K562 (cell line): ENCODE results near the gene IZUMO4. TPM values are rescaled to one million over a fixed set of nuclear protein-coding genes. Genes with fewer than 3 reads are reported as not detected.

Source experiments
- ATAC-seq: fragments of 200-7000 bp; cut with Tn5 transposase; 3 replicates; pipeline ENCODE4 v1.9.1; 2020; ENCODE audit warnings: moderate library complexity
- BruUV-seq: library from RNA; stranded (reverse); fragments of 400-500 nt; replicated peaks from 2 replicates; lab custom pipeline; 2021; lab: Mats Ljungman, UMichigan
- CTCF ChIA-PET: fragments of 300-600 bp; formaldehyde crosslinking; extraction: SDS; loops from one replicate; lab custom pipeline; 2021; ENCODE audit warnings: low intra/inter-chr PET ratio; lab: Yijun Ruan, JAX
- POLR2A ChIA-PET: fragments of 300-600, 350-650 bp; sonication (Branson Sonifier 250); formaldehyde crosslinking; extraction: SDS; loops from one replicate; lab custom pipeline; 2021; ENCODE audit warnings: antibody characterized with exemption, inconsistent platforms; lab: Yijun Ruan, JAX
- DNase-seq, 4 experiments: peaks; one replicate each; pipeline versions ENCODE4 v3.0.0 to v3.0.0-alpha.2; 2011 to 2018; ENCODE audit warnings: low spot score in 3 of 4, mixed read lengths in 3 of 4; ENCODE audit errors: extremely low read depth in 1 of 4
- FAIRE-seq: peaks from 2 replicates; lab custom pipeline; 2011; peaks lifted over from hg19 to GRCh38; lab: Jason Lieb, UNC
- H2AFZ ChIP-seq: 2 replicates; pipeline ENCODE4 v1.6.0; 2011; ENCODE audit warnings: low read depth, low read length, control low read depth, inconsistent platforms
- H3K27ac ChIP-seq: fragments of 200-600 bp; 3 replicates; pipeline ENCODE4 v1.8.0; 2011; ENCODE audit warnings: low read depth, mild to moderate bottlenecking, control low read depth, inconsistent platforms, low read length, moderate library complexity, mixed read lengths; ENCODE audit errors: extremely low read depth
- H3K27me3 ChIP-seq, 2 experiments: fragments of 300-600 bp in 1 of 2; 2 replicates in 1 of 2; 3 replicates in 1 of 2; pipeline versions ENCODE4 v1.6.0 to v1.8.0; 2011; ENCODE audit warnings: inconsistent platforms in 2 of 2, low read length in 2 of 2, mild to moderate bottlenecking in 1 of 2, mixed read lengths in 1 of 2, moderate library complexity in 1 of 2; ENCODE audit not compliant: control insufficient read depth in 2 of 2, insufficient read depth in 2 of 2
- H3K36me3 ChIP-seq: fragments of 300-600 bp; 3 replicates; pipeline ENCODE4 v1.8.0; 2011; ENCODE audit warnings: mild to moderate bottlenecking, low read length, inconsistent platforms; ENCODE audit not compliant: control insufficient read depth, insufficient read depth
- H3K4me1 ChIP-seq, 2 experiments: fragments of 200-600 bp in 1 of 2; replicated peaks in 1 of 2; 2 replicates in 1 of 2; 3 replicates in 1 of 2; pipeline versions ENCODE4 v1.5.1 to v1.8.0; 2011; ENCODE audit warnings: inconsistent platforms in 2 of 2, low read length in 2 of 2, mild to moderate bottlenecking in 1 of 2, mixed read lengths in 1 of 2, moderate library complexity in 1 of 2; ENCODE audit not compliant: control insufficient read depth in 2 of 2, insufficient read depth in 2 of 2
- H3K4me2 ChIP-seq: 2 replicates; pipeline ENCODE4 v1.6.1; 2011; ENCODE audit warnings: low read length, control low read depth, inconsistent platforms, mixed read lengths; ENCODE audit not compliant: insufficient read depth
- H3K4me3 ChIP-seq: fragments of 200-600 bp; sonication (generic), shearing (Covaris generic); 2 replicates; pipeline ENCODE4 v1.5.1; 2016; ENCODE audit warnings: control low read depth, inconsistent platforms
- H3K79me2 ChIP-seq: fragments of 200-600 bp; 3 replicates; pipeline ENCODE4 v1.8.0; 2011; ENCODE audit warnings: low read length, inconsistent platforms; ENCODE audit not compliant: control insufficient read depth, insufficient read depth
- H3K9ac ChIP-seq, 2 experiments: 2 replicates each; pipeline versions ENCODE4 v1.6.0 to v1.6.1; 2011; ENCODE audit warnings: low read depth in 2 of 2, low read length in 2 of 2, control low read depth in 1 of 2, inconsistent platforms in 1 of 2, mild to moderate bottlenecking in 1 of 2, mixed read lengths in 1 of 2; ENCODE audit not compliant: insufficient read depth in 1 of 2
- H3K9me1 ChIP-seq: one replicate; pipeline ENCODE4 v1.6.0; 2011; ENCODE audit warnings: inconsistent platforms, mild to moderate bottlenecking, low read length, moderate library complexity; ENCODE audit not compliant: control insufficient read depth, insufficient read depth
- H3K9me3 ChIP-seq: replicated peaks from 2 replicates; pipeline ENCODE4 v1.5.1; 2011; ENCODE audit warnings: low read depth, low read length, inconsistent platforms; ENCODE audit not compliant: control insufficient read depth, insufficient read depth
- H4K20me1 ChIP-seq: replicated peaks from 2 replicates; pipeline ENCODE4 v1.6.1; 2011; ENCODE audit warnings: low read length, inconsistent platforms, mixed read lengths; ENCODE audit not compliant: control insufficient read depth, insufficient read depth
- EHMT2 ChIP-seq: fragments of 450-650 bp; IDR thresholded peaks from 2 replicates; pipeline ENCODE4 v1.6.1; 2018; ENCODE audit warnings: antibody characterized with exemption
- ETV6 ChIP-seq, 3 experiments: fragments of 150-350 bp in 1 of 3; sonication (generic) in 1 of 3; formaldehyde crosslinking in 1 of 3; IDR thresholded peaks; 2 replicates each; pipeline versions ENCODE4 v1.6.1 to v1.8.0; 2014 to 2022; ENCODE audit warnings: borderline replicate concordance in 2 of 3, low read depth in 2 of 3, antibody characterized with exemption in 1 of 3, low read length in 1 of 3, mild to moderate bottlenecking in 1 of 3, missing genetic modification reagents in 1 of 3
- HCFC1 ChIP-seq: IDR thresholded peaks from 2 replicates; pipeline ENCODE4 v1.6.1; 2012; ENCODE audit warnings: low read depth, low read length, improper control_type of control experiment
- NELFE ChIP-seq: IDR thresholded peaks from 2 replicates; pipeline ENCODE4 v1.6.1; 2011; ENCODE audit warnings: mild to moderate bottlenecking; ENCODE audit not compliant: insufficient read depth, insufficient read length
- NFE2 ChIP-seq: IDR thresholded peaks from 2 replicates; pipeline ENCODE4 v1.6.1; 2014; ENCODE audit warnings: antibody characterized with exemption, low read depth
- PTTG1 ChIP-seq: fragments of 450-650 bp; IDR thresholded peaks from 2 replicates; pipeline ENCODE4 v1.6.1; 2016; ENCODE audit warnings: low read depth, mild to moderate bottlenecking, missing genetic modification characterization, missing compliant biosample characterization
- RNF2 ChIP-seq: sonication (generic); IDR thresholded peaks from 2 replicates; pipeline ENCODE4 v1.6.1; 2016
- YY1 ChIP-seq, 3 experiments: IDR thresholded peaks; 2 replicates each; pipeline ENCODE4 v1.6.1; 2011; ENCODE audit warnings: low read length in 2 of 3, mild to moderate bottlenecking in 2 of 3, moderate library complexity in 2 of 3, borderline replicate concordance in 1 of 3, control low read depth in 1 of 3, low read depth in 1 of 3; ENCODE audit not compliant: insufficient read depth in 3 of 3, insufficient replicate concordance in 2 of 3, control insufficient read depth in 1 of 3, insufficient read length in 1 of 3; ENCODE audit errors: extremely low read depth in 1 of 3
- ZKSCAN8 ChIP-seq: fragments of 200-800 bp; sonication (Bioruptor generic); IDR thresholded peaks from 2 replicates; pipeline ENCODE4 v1.6.1; 2016; ENCODE audit warnings: missing genetic modification characterization, missing compliant biosample characterization
- ZNF586 ChIP-seq: fragments of 450-650 bp; formaldehyde crosslinking; conservative IDR thresholded peaks from 2 replicates; pipeline ENCODE4 v1.4.0; 2020; ENCODE audit warnings: mild to moderate bottlenecking, moderate library complexity
- ZNF589 ChIP-seq: fragments of 200-800 bp; sonication (Bioruptor generic); IDR thresholded peaks from 2 replicates; pipeline ENCODE4 v1.6.1; 2016; ENCODE audit warnings: low read depth, missing genetic modification characterization, missing compliant biosample characterization
- ZNF79 ChIP-seq: fragments of 250-450 bp; sonication (Bioruptor Pico); IDR thresholded peaks from 2 replicates; pipeline ENCODE4 v1.4.0; 2020; ENCODE audit warnings: low read depth, mild to moderate bottlenecking, moderate library complexity
- WGBS: fragments of 100-300 bp; shearing (Covaris generic); methylation state at CpG from one replicate; pipeline ENCODE4 v1.1.6; 2016; ENCODE audit warnings: low coverage, mixed read lengths; ENCODE audit not compliant: insufficient coverage; ENCODE audit errors: missing lambda C conversion rate; 5-methylcytosine and 5-hydroxymethylcytosine counted together
- in situ Hi-C: fragments of 300-500 bp; cut with MboI; formaldehyde crosslinking; loops from 4 replicates; pipeline ENCODE4 v1.15.0; 2018; ENCODE audit warnings: inconsistent platforms, mixed read lengths
- intact Hi-C: fragments of 100-400 bp; cut with micrococcal nuclease; formaldehyde crosslinking; loops from 2 replicates; pipeline ENCODE4 v1.14.2; 2022
- polyA plus RNA-seq, 8 experiments: library from polyadenylated mRNA; depleted of rRNA in 4 of 8; stranded (reverse) in 5 of 8; unstranded in 3 of 8; fragments of >200 nt; fragmentation: Nextera tagmentation in 2 of 8; fragmentation: Illumina TruSeq in 1 of 8; extraction: Ambion mirVana in 2 of 8; extraction: Trizol in 1 of 8; gene quantifications; 2 replicates each; pipeline versions ENCODE4 v1.2.1 to v1.2.3, GENCODE V29; 2011 to 2014; ENCODE audit warnings: inconsistent platforms in 1 of 8, missing spikeins in 1 of 8
- total RNA-seq, 7 experiments: library from RNA; depleted of rRNA in 6 of 7; stranded (reverse); fragments of >200 nt in 6 of 7; fragmentation: Illumina TruSeq in 2 of 7; extraction: Trizol in 2 of 7; gene quantifications; 2 replicates each; pipeline versions ENCODE4 v1.2.1 to v1.2.3, GENCODE V29; 2011 to 2021; ENCODE audit warnings: low replicate concordance in 1 of 7
- TF ChIP-seq, protein P1 (sequence below): fragments of 250-450 bp; sonication (Bioruptor Pico); IDR thresholded peaks from 2 replicates; pipeline ENCODE4 v1.4.0; 2020; ENCODE audit warnings: borderline replicate concordance
- TF ChIP-seq, protein P2 (sequence below): sonication (generic); formaldehyde crosslinking; IDR thresholded peaks from 2 replicates; pipeline ENCODE4 v1.8.0; 2022; ENCODE audit warnings: mild to moderate bottlenecking, missing genetic modification reagents

Gene IZUMO4
- total and polyA plus RNA-seq, 9 of the 15 experiments (the other 6 are each of a cell fraction or from before 2014, with no cell fraction given) = 0.07 to 3.9 (median 1.2) TPM

DNA sequence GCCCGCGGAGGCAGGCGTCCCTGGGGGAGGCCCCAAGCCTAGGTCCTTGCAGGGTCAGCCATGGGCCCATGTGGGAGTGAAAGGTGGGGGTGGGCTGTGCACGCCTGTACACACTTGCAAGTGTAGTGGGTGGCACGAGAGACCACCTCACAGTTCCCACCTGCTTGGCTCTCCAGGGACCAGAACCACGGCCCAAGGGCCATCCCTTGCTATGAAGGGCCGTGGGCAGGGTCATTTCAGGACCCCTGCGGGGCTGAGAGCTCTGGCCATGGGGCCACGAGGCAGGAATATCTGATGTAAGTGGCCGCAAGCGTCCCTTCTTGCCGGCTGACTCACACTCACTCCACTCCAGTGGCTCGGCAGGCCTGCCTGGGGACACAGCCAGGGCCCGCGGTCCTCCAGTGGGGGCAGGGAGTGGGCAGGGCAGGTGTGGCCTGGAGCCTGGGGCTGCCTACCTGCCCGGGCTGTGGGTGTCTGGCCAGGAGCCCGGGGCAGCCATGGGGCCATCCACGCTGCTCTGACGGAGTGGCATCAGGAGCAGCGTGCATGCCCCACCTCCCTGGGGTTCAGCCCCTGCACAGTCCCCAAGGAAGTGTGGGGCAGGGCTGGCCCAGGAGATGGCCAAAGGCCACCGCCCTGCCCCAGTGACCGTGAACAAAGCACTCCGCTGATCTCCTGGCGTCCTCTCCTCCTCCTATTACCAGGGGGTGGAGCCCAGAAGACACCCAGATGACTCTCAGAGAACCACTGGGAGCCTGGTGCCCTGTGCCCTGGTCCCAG, 37.1 kb upstream of the IZUMO4 start:
- Histone ChIP-seq H3K4me3 (peak overlapping the region; percentile 76), H3K9ac (peak overlapping the region; percentile 97 to 98), H3K4me1 (peaks cover 54 to 88% of the 10 kb centered on the region in 2 experiments), H3K79me2 (peaks cover 13% of the 10 kb centered on the region), H3K9me3 (no peaks in the 10 kb centered on the region), H3K4me2 (peak overlapping the region; percentile 95), H3K27ac (peak overlapping the region; percentile 100), H2AFZ (peak overlapping the region; percentile 86), H3K9me1 (no peaks in the 10 kb centered on the region), H4K20me1 (no peaks in the 10 kb centered on the region), H3K27me3 (no peaks in the 10 kb centered on the region), H3K36me3 (no peaks in the 10 kb centered on the region)
- intact Hi-C loops (loop anchor here (5.0 kb wide), 1 partner anchor 132 kb away; no protein-coding TSS in a partner anchor), in situ Hi-C loops (no loop called here)
- WGBS = 3% methylated on average over 24 of the region's 24 CpGs
- TSS peak; percentile 36 for BruUV-seq
- POLR2A ChIA-PET = interaction anchor here (0.6 to 6.8 kb wide), 15 partner anchors 8 to 204 kb away, joined by 3 to 72 read pairs (median 4); partner anchors contain the start of gene MKNK2
- ATAC-seq = peak; percentile 73
- CTCF ChIA-PET = no interaction called here
- peak; percentile 91 for FAIRE-seq
- DNase-seq = peak in 2 of 4 experiments; percentile 65 to 89
- peak; percentile 45; the same call in 1 of the 2 replicates for TF ChIP-seq ZNF79 (CRISPR knock-in tag)
- TF ChIP-seq, protein P1, sequence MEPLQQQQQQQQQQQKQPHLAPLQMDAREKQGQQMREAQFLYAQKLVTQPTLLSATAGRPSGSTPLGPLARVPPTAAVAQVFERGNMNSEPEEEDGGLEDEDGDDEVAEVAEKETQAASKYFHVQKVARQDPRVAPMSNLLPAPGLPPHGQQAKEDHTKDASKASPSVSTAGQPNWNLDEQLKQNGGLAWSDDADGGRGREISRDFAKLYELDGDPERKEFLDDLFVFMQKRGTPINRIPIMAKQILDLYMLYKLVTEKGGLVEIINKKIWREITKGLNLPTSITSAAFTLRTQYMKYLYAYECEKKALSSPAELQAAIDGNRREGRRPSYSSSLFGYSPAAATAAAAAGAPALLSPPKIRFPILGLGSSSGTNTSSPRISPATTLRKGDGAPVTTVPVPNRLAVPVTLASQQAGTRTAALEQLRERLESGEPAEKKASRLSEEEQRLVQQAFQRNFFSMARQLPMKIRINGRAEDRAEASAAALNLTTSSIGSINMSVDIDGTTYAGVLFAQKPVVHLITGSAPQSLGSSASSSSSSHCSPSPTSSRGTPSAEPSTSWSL = no peak
- no peak for TF ChIP-seq ETV6 (IDR thresholded peaks at IDR 0.05; ENCODE audit: borderline replicate concordance in 1 of 2, low read depth in 2 of 2, low read length in 1 of 2)
- TF ChIP-seq ETV6 (CRISPR knock-in tag; IDR thresholded peaks at IDR 0.05; ENCODE audit: borderline replicate concordance) = 0 out of 2 replicates have a peak, but pooled peaks have one; percentile 19
- TF ChIP-seq, protein P2, sequence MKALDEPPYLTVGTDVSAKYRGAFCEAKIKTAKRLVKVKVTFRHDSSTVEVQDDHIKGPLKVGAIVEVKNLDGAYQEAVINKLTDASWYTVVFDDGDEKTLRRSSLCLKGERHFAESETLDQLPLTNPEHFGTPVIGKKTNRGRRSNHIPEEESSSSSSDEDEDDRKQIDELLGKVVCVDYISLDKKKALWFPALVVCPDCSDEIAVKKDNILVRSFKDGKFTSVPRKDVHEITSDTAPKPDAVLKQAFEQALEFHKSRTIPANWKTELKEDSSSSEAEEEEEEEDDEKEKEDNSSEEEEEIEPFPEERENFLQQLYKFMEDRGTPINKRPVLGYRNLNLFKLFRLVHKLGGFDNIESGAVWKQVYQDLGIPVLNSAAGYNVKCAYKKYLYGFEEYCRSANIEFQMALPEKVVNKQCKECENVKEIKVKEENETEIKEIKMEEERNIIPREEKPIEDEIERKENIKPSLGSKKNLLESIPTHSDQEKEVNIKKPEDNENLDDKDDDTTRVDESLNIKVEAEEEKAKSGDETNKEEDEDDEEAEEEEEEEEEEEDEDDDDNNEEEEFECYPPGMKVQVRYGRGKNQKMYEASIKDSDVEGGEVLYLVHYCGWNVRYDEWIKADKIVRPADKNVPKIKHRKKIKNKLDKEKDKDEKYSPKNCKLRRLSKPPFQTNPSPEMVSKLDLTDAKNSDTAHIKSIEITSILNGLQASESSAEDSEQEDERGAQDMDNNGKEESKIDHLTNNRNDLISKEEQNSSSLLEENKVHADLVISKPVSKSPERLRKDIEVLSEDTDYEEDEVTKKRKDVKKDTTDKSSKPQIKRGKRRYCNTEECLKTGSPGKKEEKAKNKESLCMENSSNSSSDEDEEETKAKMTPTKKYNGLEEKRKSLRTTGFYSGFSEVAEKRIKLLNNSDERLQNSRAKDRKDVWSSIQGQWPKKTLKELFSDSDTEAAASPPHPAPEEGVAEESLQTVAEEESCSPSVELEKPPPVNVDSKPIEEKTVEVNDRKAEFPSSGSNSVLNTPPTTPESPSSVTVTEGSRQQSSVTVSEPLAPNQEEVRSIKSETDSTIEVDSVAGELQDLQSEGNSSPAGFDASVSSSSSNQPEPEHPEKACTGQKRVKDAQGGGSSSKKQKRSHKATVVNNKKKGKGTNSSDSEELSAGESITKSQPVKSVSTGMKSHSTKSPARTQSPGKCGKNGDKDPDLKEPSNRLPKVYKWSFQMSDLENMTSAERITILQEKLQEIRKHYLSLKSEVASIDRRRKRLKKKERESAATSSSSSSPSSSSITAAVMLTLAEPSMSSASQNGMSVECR (CRISPR knock-in tag) = peak; percentile 81; the same call in 1 of the 2 replicates
- no peak for TF ChIP-seq NELFE
- peak; percentile 14; the same call in 1 of the 2 replicates for TF ChIP-seq NFE2
- TF ChIP-seq ZKSCAN8 (CRISPR knock-in tag) = peak; percentile 15; the same call in 1 of the 2 replicates
- TF ChIP-seq RNF2 = peak; percentile 98
- peak; percentile 98 for TF ChIP-seq ZNF589 (CRISPR knock-in tag)
- peak; percentile 72; the same call in 1 of the 2 replicates for TF ChIP-seq PTTG1
- peak; percentile 98 for TF ChIP-seq ZNF586 (CRISPR knock-in tag)
- no peak for TF ChIP-seq EHMT2
- TF ChIP-seq HCFC1 = peak; percentile 50
- peak in 2 of 3 experiments; percentile 39 to 54 for TF ChIP-seq YY1 (IDR thresholded peaks at IDR 0.05; ENCODE audit: borderline replicate concordance in 1 of 3, control insufficient read depth in 1 of 3, extremely low read depth in 1 of 3, insufficient read depth in 3 of 3, insufficient read length in 1 of 3, insufficient replicate concordance in 2 of 3, low read depth in 1 of 3, low read length in 2 of 3)
